Ishikawa (cell line): ENCODE data around the gene CLCA1.

Source experiments
- CREB1 ChIP-seq: IDR thresholded peaks from 2 replicates; pipeline ENCODE4 v1.6.1; 2012; ENCODE audit warnings: low read depth
- EP300 ChIP-seq: IDR thresholded peaks from 2 replicates; pipeline ENCODE4 v1.6.1; 2012; ENCODE audit warnings: borderline replicate concordance

DNA sequence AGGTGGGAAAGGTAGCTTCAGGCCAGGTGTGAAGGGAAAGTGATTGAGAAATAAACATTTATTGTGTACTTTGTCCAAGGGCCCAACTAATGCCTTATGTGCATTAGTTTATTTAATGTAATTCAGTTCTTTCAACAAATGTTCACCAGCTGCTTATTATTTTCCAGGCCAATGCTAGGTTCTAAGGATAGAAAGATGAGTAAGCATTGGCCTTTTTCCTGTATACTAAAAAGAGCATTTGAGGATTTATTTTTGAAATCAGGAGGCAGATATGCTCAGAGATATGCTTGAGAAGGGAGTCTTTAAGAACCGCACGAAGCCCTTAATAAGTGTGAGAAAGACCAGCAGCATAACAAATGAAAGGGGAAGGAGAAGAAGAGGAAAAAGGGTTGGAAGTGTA lies 32.0 kb downstream of the CLCA1 start:
- TF ChIP-seq EP300 = no peak
- no peak for TF ChIP-seq CREB1
